ENCODE results near the gene SOAT2.

- no peak for TF ChIP-seq CTCF (IDR thresholded peaks at IDR 0.05; ENCODE audit: low read length)
- TF ChIP-seq EZH2 (IDR thresholded peaks at IDR 0.05; ENCODE audit: borderline replicate concordance, low read length) = no peak
Observed at GRCh38 chr12:53077030-53077429, 26.3 kb upstream of the SOAT2 start.
